ENCODE data around the gene CHCHD3. TPM values are rescaled to one million over a fixed set of nuclear protein-coding genes. Genes with fewer than 3 reads are reported as not detected.
"Not testable (repeated sequence)": the region's sequence is repeated elsewhere in the genome, so short reads cannot be mapped to it uniquely, and the experiment has no call there.

The CHCHD3 gene
- total and polyA plus RNA-seq, 9 of the 15 experiments (the other 6 are each of a cell fraction or from before 2014, with no cell fraction given) = 66.2 to 279 (median 204) TPM

DNA sequence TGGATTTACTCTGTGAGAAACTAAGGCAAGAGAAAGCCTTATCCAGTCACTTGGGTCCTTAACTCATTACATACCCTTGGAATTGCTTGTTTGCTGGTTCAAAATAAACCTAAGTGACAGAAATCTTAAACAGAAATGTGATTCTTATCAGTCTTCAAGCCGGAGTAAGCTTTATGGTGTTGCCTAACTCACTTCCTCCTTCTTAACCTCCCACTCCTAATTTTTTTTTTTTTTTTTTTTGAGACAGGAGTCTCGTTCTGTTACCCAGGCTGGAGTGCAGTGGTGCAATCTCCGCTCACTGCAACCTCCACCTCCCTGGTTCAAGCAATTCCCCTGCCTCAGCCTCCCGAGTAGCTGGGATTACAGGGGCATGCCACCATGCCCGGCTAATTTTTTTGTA lies 151.9 kb downstream of the CHCHD3 start:
- H3K9me1 ChIP-seq (ENCODE audit: control insufficient read depth, insufficient read depth, low read length); H3K4me2 ChIP-seq (ENCODE audit: insufficient read depth, low read length); DNase-seq (ENCODE audit: extremely low read depth in 1 of 4, low spot score in 3 of 4); in situ Hi-C loops (cut with MboI); FAIRE-seq; H3K9ac ChIP-seq (ENCODE audit: insufficient read depth in 1 of 2, low read depth in 2 of 2, low read length in 2 of 2); H3K4me1 ChIP-seq (replicated peaks in 1 of 2; ENCODE audit: control insufficient read depth in 2 of 2, insufficient read depth in 2 of 2, low read length in 2 of 2); H2AFZ ChIP-seq (ENCODE audit: low read depth, low read length); H3K9me3 ChIP-seq (replicated peaks; ENCODE audit: control insufficient read depth, insufficient read depth, low read depth, low read length); CTCF ChIA-PET (ENCODE audit: low intra/inter-chr PET ratio); H3K27me3 ChIP-seq (ENCODE audit: control insufficient read depth in 2 of 2, insufficient read depth in 2 of 2, low read length in 2 of 2); BruUV-seq (replicated peaks); H3K36me3 ChIP-seq (ENCODE audit: control insufficient read depth, insufficient read depth, low read length); H3K79me2 ChIP-seq (ENCODE audit: control insufficient read depth, insufficient read depth, low read length); H3K27ac ChIP-seq (ENCODE audit: extremely low read depth, low read depth, low read length); H3K4me3 ChIP-seq; ATAC-seq; TF ChIP-seq CEBPG (CRISPR knock-in tag; IDR thresholded peaks at IDR 0.05): not testable (repeated sequence)
- H4K20me1 ChIP-seq (replicated peaks; ENCODE audit: control insufficient read depth, insufficient read depth, low read length) = peaks cover 12% of the 10 kb centered on the region; the same call in 1 of the 2 replicates
- WGBS (ENCODE audit: insufficient coverage, low coverage, missing lambda C conversion rate) = 70% methylated on average over 5 of the region's 5 CpGs
- intact Hi-C loops (cut with micrococcal nuclease) = loop anchor here (10.0 kb wide), 2 partner anchors 275 to 505 kb away; no protein-coding TSS in a partner anchor
- TF ChIP-seq CEBPG (tag; conservative IDR thresholded peaks at IDR 0.05 in 1 of 2, IDR thresholded peaks at IDR 0.05 in 1 of 2) (peak in 1 of 2 experiments; percentile 65; a peak in 3 of 4 replicates), CEBPB (tag; IDR thresholded peaks at IDR 0.05) (peak; percentile 81), ZNF766 (CRISPR knock-in tag; conservative IDR thresholded peaks at IDR 0.05) (peak; percentile 63; the same call in 1 of the 2 replicates), SMARCE1 (IDR thresholded peaks at IDR 0.05) (peak; percentile 33; the same call in 1 of the 2 replicates), ZNF384 (IDR thresholded peaks at IDR 0.05; ENCODE audit: low read depth, low read length) (peak; percentile 74), SPI1 (IDR thresholded peaks at IDR 0.05; ENCODE audit: borderline replicate concordance, low read depth, low read length) (peak; percentile 71)
- POLR2A ChIA-PET = interaction anchor here (1.4 to 2.1 kb wide), 2 partner anchors 8 to 10 kb away, joined by 3 to 4 read pairs; no protein-coding TSS in a partner anchor

Data from K562 (cell line).